Body of pancreas (tissue), 4 donors: Measurements from ENCODE around the gene SCAMP4.

Experiments
- CTCF ChIP-seq, 7 experiments: fragments of 450-650 bp in 4 of 7; fragments of 200-600 bp in 3 of 7; sonication (generic) in 3 of 7; IDR thresholded peaks; one replicate each; pipeline ENCODE4 v1.5.1; 2016 to 2019; ENCODE audit warnings: antibody characterized with exemption in 7 of 7
- POLR2A ChIP-seq, 3 donors: fragments of 450-650 bp; IDR thresholded peaks; one replicate each; pipeline ENCODE4 v1.6.1; 2016; ENCODE audit warnings: antibody characterized with exemption in 3 of 3, mild to moderate bottlenecking in 2 of 3

DNA sequence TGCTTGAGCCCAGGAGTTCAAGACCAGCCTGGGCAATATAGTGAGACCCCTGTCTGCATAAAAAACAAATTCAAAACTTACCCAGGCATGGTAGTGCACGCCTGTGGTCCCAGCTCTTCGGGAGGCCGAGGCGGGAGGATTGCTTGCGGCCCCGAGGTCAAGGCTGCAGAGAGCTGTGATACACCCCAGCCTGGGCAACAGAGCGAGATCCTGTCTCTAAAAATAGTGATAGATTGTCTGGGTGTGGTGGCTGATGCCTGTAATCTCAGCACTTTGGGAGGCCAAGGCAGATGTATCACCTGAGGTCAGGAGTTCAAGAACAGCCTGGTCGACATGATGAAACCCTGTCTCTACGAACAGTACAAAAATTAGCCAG lies 37.9 kb upstream of the SCAMP4 start:
- TF ChIP-seq CTCF (IDR thresholded peaks at IDR 0.05) (no peak), POLR2A (IDR thresholded peaks at IDR 0.05) (no peak)
